SU-DHL-6 (cell line): ENCODE measurements around the gene SIK3.

ENCODE experiments used
- EZH2phosphoT487 ChIP-seq: fragments of 200-600 bp; sonication (generic), shearing (Covaris generic); conservative IDR thresholded peaks from 2 replicates; pipeline ENCODE4 v1.6.1; 2018; ENCODE audit warnings: mild to moderate bottlenecking, antibody characterized with exemption, low read length, moderate library complexity, mixed read lengths
- TF ChIP-seq, protein P1 (sequence below): fragments of 200-600 bp; sonication (generic); IDR thresholded peaks from one replicate; pipeline ENCODE4 v1.5.1; 2017; ENCODE audit warnings: antibody characterized with exemption, mild to moderate bottlenecking, low read length, moderate library complexity; ENCODE audit not compliant: insufficient read depth, poor library complexity, severe bottlenecking

DNA sequence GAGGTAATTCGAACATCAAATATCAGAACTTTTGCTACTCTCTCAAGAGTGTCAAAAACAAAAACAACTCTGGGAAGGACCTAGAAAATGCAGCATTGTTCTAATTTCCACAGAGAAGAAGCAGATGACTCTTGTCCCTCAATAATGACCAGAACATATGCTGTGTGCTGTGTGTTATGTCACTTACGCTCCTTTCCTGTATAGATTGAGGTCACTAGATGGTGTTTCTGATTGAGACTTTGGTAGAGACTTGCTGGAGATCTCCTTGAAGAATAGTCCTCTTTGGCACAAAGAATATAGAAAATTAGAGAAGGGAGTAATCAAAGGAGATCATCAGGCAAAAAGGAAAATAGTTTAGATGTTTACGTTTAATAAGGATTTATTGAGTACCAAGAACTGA, 2.3 kb upstream of the SIK3 start:
- TF ChIP-seq, protein P1, sequence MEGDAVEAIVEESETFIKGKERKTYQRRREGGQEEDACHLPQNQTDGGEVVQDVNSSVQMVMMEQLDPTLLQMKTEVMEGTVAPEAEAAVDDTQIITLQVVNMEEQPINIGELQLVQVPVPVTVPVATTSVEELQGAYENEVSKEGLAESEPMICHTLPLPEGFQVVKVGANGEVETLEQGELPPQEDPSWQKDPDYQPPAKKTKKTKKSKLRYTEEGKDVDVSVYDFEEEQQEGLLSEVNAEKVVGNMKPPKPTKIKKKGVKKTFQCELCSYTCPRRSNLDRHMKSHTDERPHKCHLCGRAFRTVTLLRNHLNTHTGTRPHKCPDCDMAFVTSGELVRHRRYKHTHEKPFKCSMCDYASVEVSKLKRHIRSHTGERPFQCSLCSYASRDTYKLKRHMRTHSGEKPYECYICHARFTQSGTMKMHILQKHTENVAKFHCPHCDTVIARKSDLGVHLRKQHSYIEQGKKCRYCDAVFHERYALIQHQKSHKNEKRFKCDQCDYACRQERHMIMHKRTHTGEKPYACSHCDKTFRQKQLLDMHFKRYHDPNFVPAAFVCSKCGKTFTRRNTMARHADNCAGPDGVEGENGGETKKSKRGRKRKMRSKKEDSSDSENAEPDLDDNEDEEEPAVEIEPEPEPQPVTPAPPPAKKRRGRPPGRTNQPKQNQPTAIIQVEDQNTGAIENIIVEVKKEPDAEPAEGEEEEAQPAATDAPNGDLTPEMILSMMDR = no peak
- no peak for TF ChIP-seq EZH2phosphoT487
